Aorta (tissue), 5 donors: ENCODE measurements around the gene RNF144B. TPM values are rescaled to one million over a fixed set of nuclear protein-coding genes. Genes with fewer than 3 reads are reported as not detected.

Experiments
- ATAC-seq: fragments of 200-7000 bp; cut with Tn5 transposase; one replicate; pipeline ENCODE4 v1.9.1; 2022; ENCODE audit warnings: moderate library complexity; ENCODE audit not compliant: low FRiP score
- DNase-seq, 2 donors: peaks; one replicate each; pipeline ENCODE4 v3.0.0-alpha.2; 2020
- H3K27ac ChIP-seq, 2 donors: one replicate each; pipeline ENCODE4 v1.5.1; 2013; ENCODE audit warnings: low read length in 2 of 2, mild to moderate bottlenecking in 2 of 2, moderate library complexity in 2 of 2, control low read depth in 1 of 2, inconsistent platforms in 1 of 2, low read depth in 1 of 2
- H3K27me3 ChIP-seq, 2 donors: one replicate each; pipeline ENCODE4 v1.6.1; 2013; ENCODE audit warnings: control low read depth in 1 of 2, low read length in 1 of 2, mild to moderate bottlenecking in 1 of 2, moderate library complexity in 1 of 2; ENCODE audit not compliant: insufficient read depth in 2 of 2, control insufficient read depth in 1 of 2
- H3K36me3 ChIP-seq, 2 donors: one replicate each; pipeline ENCODE4 v1.6.1; 2013; ENCODE audit warnings: control low read depth in 1 of 2, low read length in 1 of 2, mild to moderate bottlenecking in 1 of 2; ENCODE audit not compliant: insufficient read depth in 2 of 2, control insufficient read depth in 1 of 2
- H3K4me1 ChIP-seq, 2 donors: one replicate each; pipeline ENCODE4 v1.6.1; 2013; ENCODE audit warnings: low read length in 2 of 2, control low read depth in 1 of 2, mild to moderate bottlenecking in 1 of 2, moderate library complexity in 1 of 2; ENCODE audit not compliant: insufficient read depth in 2 of 2, control insufficient read depth in 1 of 2
- H3K4me3 ChIP-seq, 2 donors: one replicate each; pipeline ENCODE4 v1.5.1; 2013; ENCODE audit warnings: low read length in 2 of 2, control low read depth in 1 of 2, mild to moderate bottlenecking in 1 of 2
- H3K9me3 ChIP-seq: one replicate; pipeline ENCODE4 v1.6.1; 2013; ENCODE audit warnings: mild to moderate bottlenecking, low read length; ENCODE audit not compliant: control insufficient read depth
- WGBS, 2 donors: extraction: QIAGEN DNeasy Blood & Tissue Kit; methylation state at CpG; one replicate each; pipeline ENCODE4 v1.1.7; 2013; 5-methylcytosine and 5-hydroxymethylcytosine counted together
- intact Hi-C, 2 donors: fragments of 100-400 bp; cut with DNase I; formaldehyde crosslinking; loops; one replicate each; pipeline versions ENCODE4 v1.14.2 to v1.15.0; 2022
- long read RNA-seq, 2 donors: library from polyadenylated mRNA; unstranded; transcript quantifications; one replicate each; pipeline ENCODE4 v2.0.0, GENCODE V29; 2020 to 2021
- polyA plus RNA-seq, 2 donors: library from polyadenylated mRNA; stranded (reverse); fragments of 200-250 nt; gene quantifications; one replicate each; pipeline ENCODE4 v1.2.3, GENCODE V29; 2013
- total RNA-seq, 2 donors: library from RNA; stranded (reverse); fragmentation: NEBNext Ultra II Directional; extraction: Animal tissue kit (Norgen Biotek cat#: 25700); gene quantifications; one replicate each; pipeline ENCODE4 v1.2.1, GENCODE V29; 2021
- donor health status: healthy with polysubstance abuse.
- donor health status: Bipolar disorder and iron deficiency.
- donor health status: DM: no; HTN: no; CAD: no.
- donor health status: DM: no; HTN: no; CAD: no.
- donor health status: DM: yes; HTN: yes; CAD: no.

Gene RNF144B
- 10 to 100 TPM; 24.2 to 35.9 TPM for total RNA-seq
- 1 to 10 TPM; 4.9 to 6.2 TPM for polyA plus RNA-seq
- long read RNA-seq, donor 1, full-length matches to known transcripts, result 6 of 27 reads
- long read RNA-seq, donor 1, partial matches to known transcripts, result 8 of 27 reads
- long read RNA-seq, donor 1, other reads (novel, unspliced or antisense), result 13 of 27 reads
- long read RNA-seq, donor 2, full-length matches to known transcripts, result 1 of 13 reads
- long read RNA-seq, donor 2, partial matches to known transcripts, result 6 of 13 reads
- long read RNA-seq, donor 2, other reads (novel, unspliced or antisense), result 6 of 13 reads

- Histone ChIP-seq H3K36me3 (no peaks in the 10 kb centered on the region), H3K4me3 (peak within 1 kb of the TSS; percentile 43 to 96), H3K4me1 (peaks cover 0 to 2% of the 10 kb centered on the region in 2 donors), H3K27ac (peak within 1 kb of the TSS in 1 of 2 donors; percentile 64), H3K9me3 (no peaks in the 10 kb centered on the region), H3K27me3 (no peaks in the 10 kb centered on the region)
- ATAC-seq (peak; percentile 93), DNase-seq (peak; percentile 92 to 93)
- intact Hi-C loops, result loop anchor here (5.0 to 10.0 kb wide), 3 partner anchors 45 to 118 kb away; no protein-coding TSS in a partner anchor
- WGBS, 2 donors, result 1% methylated on average over 40 of the region's 40 CpGs
Observed at GRCh38 chr6:18387061-18387721, at the start of gene RNF144B. RNF144B (plus strand) TSS chr6:18387350; CDS start chr6:18399535, 12,185 bp downstream.

DNA sequence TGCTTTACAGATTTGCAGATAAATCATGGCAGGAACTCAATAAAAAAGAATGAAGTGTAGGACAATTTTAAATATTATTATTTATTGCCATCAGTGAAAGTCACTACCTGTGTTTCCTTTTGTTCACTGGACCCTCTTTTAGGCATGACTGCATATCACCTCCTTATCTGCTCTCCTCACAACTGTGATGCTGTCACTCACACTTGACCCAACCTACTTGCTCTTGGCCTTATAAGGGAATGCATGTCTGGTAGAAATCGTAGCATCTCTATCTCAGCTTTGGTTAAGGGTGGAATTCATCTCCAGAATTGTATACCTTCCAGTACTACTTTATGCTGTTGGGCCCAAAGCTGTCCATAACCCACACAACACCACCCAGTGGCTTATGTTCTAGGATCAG lies 47.6 kb upstream of the RNF144B start:
- Histone ChIP-seq H3K27ac (no peak overlapping the region), H3K4me1 (peaks cover 4 to 5% of the 10 kb centered on the region in 2 donors), H3K36me3 (no peaks in the 10 kb centered on the region), H3K9me3 (no peaks in the 10 kb centered on the region), H3K4me3 (no peak overlapping the region), H3K27me3 (no peaks in the 10 kb centered on the region)
- ATAC-seq, result no peak
- no peak for DNase-seq
- WGBS, 2 donors, result 86 to 87% methylated on average over 1 of the region's 1 CpG
- intact Hi-C loops, result no loop called here

GRCh38 chr6:18340781-18341551 lies 46.2 kb upstream of the RNF144B start:
- DNase-seq (no peak), ATAC-seq (no peak)
- no peak overlapping the region for H3K4me3 ChIP-seq
- H3K4me1 ChIP-seq, result peaks cover 4 to 5% of the 10 kb centered on the region in 2 donors
- no peaks in the 10 kb centered on the region for H3K9me3 ChIP-seq
- intact Hi-C loops, result loop anchor here in 1 of 2 donors (5.0 kb wide), 1 partner anchor 46 kb away; the partner anchor contains the start of gene RNF144B
- WGBS, 2 donors, result 19 to 26% methylated on average over 7 of the region's 7 CpGs
- H3K27ac ChIP-seq, result no peak overlapping the region
- H3K27me3 ChIP-seq, result no peaks in the 10 kb centered on the region
- H3K36me3 ChIP-seq, result no peaks in the 10 kb centered on the region

GRCh38 chr6:18342223-18342622 lies 44.9 kb upstream of the RNF144B start:
- H3K4me1 ChIP-seq, result peaks cover 4 to 5% of the 10 kb centered on the region in 2 donors
- intact Hi-C loops, result loop anchor here in 1 of 2 donors (5.0 kb wide), 1 partner anchor 45 kb away; the partner anchor contains the start of gene RNF144B

GRCh38 chr6:18343741-18344140 lies 43.4 kb upstream of the RNF144B start:
- DNase-seq, result no peak
- Histone ChIP-seq H3K4me3 (no peak overlapping the region), H3K27me3 (no peaks in the 10 kb centered on the region), H3K36me3 (no peaks in the 10 kb centered on the region), H3K27ac (no peak overlapping the region), H3K9me3 (no peaks in the 10 kb centered on the region), H3K4me1 (peaks cover 4 to 5% of the 10 kb centered on the region in 2 donors)
- no peak for ATAC-seq
- intact Hi-C loops, result loop anchor here in 1 of 2 donors (5.0 kb wide), 1 partner anchor 44 kb away; the partner anchor contains the start of gene RNF144B
- 86% methylated on average over 2 of the region's 2 CpGs for WGBS, 2 donors

More at GRCh38 chr6:18342223-18342622, 44.9 kb upstream of the RNF144B start:
- no peak for DNase-seq
- H3K27me3 ChIP-seq, result no peaks in the 10 kb centered on the region
- H3K27ac ChIP-seq, result no peak overlapping the region
- no peak for ATAC-seq
- H3K9me3 ChIP-seq, result no peaks in the 10 kb centered on the region
- WGBS, 2 donors, result 96 to 100% methylated on average over 3 of the region's 3 CpGs
- H3K4me3 ChIP-seq, result no peak overlapping the region
- H3K36me3 ChIP-seq, result no peaks in the 10 kb centered on the region

GRCh38 chr6:18347021-18347577 lies 40.1 kb upstream of the RNF144B start:
- no peak overlapping the region for H3K4me3 ChIP-seq
- ATAC-seq, result no peak
- DNase-seq, result no peak
- 39 to 40% methylated on average over 4 of the region's 4 CpGs for WGBS, 2 donors
- H3K4me1 ChIP-seq, result no peaks in the 10 kb centered on the region
- no peaks in the 10 kb centered on the region for H3K27me3 ChIP-seq
- no peaks in the 10 kb centered on the region for H3K36me3 ChIP-seq
- intact Hi-C loops, result no loop called here
- H3K27ac ChIP-seq, result no peak overlapping the region
- H3K9me3 ChIP-seq, result no peaks in the 10 kb centered on the region

- Histone ChIP-seq H3K4me3 (no peak overlapping the region), H3K9me3 (no peaks in the 10 kb centered on the region), H3K27ac (no peak overlapping the region), H3K36me3 (no peaks in the 10 kb centered on the region), H3K27me3 (no peaks in the 10 kb centered on the region), H3K4me1 (no peaks in the 10 kb centered on the region)
- ATAC-seq (no peak), DNase-seq (no peak)
- intact Hi-C loops, result no loop called here
- WGBS, 2 donors, result 73 to 94% methylated on average over 2 of the region's 2 CpGs
Observed at GRCh38 chr6:18347866-18348265, 39.3 kb upstream of the RNF144B start.

GRCh38 chr6:18349386-18349785 lies 37.8 kb upstream of the RNF144B start:
- Histone ChIP-seq H3K27ac (no peak overlapping the region), H3K4me3 (no peak overlapping the region), H3K4me1 (no peaks in the 10 kb centered on the region), H3K9me3 (no peaks in the 10 kb centered on the region), H3K27me3 (no peaks in the 10 kb centered on the region), H3K36me3 (no peaks in the 10 kb centered on the region)
- intact Hi-C loops, result no loop called here
- DNase-seq (no peak), ATAC-seq (no peak)
